GM13977 (cell line): Measurements from ENCODE around the gene FAM171A1.

Experiments
- DNase-seq: peaks from one replicate; pipeline ENCODE4 v3.0.0; 2012; ENCODE audit warnings: low spot score
- CTCF ChIP-seq: IDR thresholded peaks from 2 replicates; pipeline ENCODE4 v1.5.1; 2012; ENCODE audit warnings: mild to moderate bottlenecking, control low read depth; ENCODE audit not compliant: insufficient read depth; ENCODE audit errors: extremely low read depth, missing control alignments
- in situ Hi-C: fragments of 300-500 bp; cut with MboI; formaldehyde crosslinking; loops from one replicate; pipeline ENCODE4 v1.12.0; 2022; ENCODE audit warnings: low sequenced_read_pairs, low pct_unique_long_range_greater_than_20kb, mixed read lengths, inconsistent platforms; ENCODE audit not compliant: unreplicated experiment

The FAM171A1 gene

GRCh38 chr10:15230257-15230656 is 140.8 kb downstream of the FAM171A1 start:
- TF ChIP-seq CTCF, result no peak
- DNase-seq, result no peak
- in situ Hi-C loops, result no loop called here

- in situ Hi-C loops, result no loop called here
- TF ChIP-seq CTCF, result no peak
- no peak for DNase-seq
Measured at GRCh38 chr10:15229268-15229667, 141.8 kb downstream of the FAM171A1 start.

GRCh38 chr10:15228426-15228825 is 142.7 kb downstream of the FAM171A1 start:
- TF ChIP-seq CTCF, result no peak
- in situ Hi-C loops, result no loop called here

GRCh38 chr10:15227611-15228372 is 143.3 kb downstream of the FAM171A1 start:
- in situ Hi-C loops, result no loop called here
- TF ChIP-seq CTCF, result no peak
- no peak for DNase-seq

More at GRCh38 chr10:15228426-15228825, 142.7 kb downstream of the FAM171A1 start:
- no peak for DNase-seq

- in situ Hi-C loops, result no loop called here
Measured at GRCh38 chr10:15225511-15225910, 145.6 kb downstream of the FAM171A1 start.

GRCh38 chr10:15224948-15225347 is 146.1 kb downstream of the FAM171A1 start:
- DNase-seq, result no peak
- in situ Hi-C loops, result no loop called here
- TF ChIP-seq CTCF, result no peak

More at GRCh38 chr10:15225511-15225910, 145.6 kb downstream of the FAM171A1 start:
- no peak for DNase-seq
- TF ChIP-seq CTCF, result no peak
